ENCODE measurements around the gene FSTL4. TPM values are rescaled to one million over a fixed set of nuclear protein-coding genes. Genes with fewer than 3 reads are reported as not detected.

The FSTL4 gene
- total RNA-seq, 4 donors from 2014 or later: 0.27 to 1.6 (median 0.35) TPM; not detected in 1

GRCh38 chr5:133226186-133226585, 386.2 kb downstream of the FSTL4 start:
- Histone ChIP-seq H3K27ac (peak overlapping the region in 1 of 4 donors; percentile 22), H3K4me1 (peaks cover 0 to 16% (median 0%) of the 10 kb centered on the region in 4 donors), H3K36me3 (no peaks in the 10 kb centered on the region), H3K27me3 (no peaks in the 10 kb centered on the region), H3K9me3 (no peaks in the 10 kb centered on the region), H3K4me3 (no peak overlapping the region)
- no peak for DNase-seq
- no peak for TF ChIP-seq CTCF (IDR thresholded peaks at IDR 0.05)
- TF ChIP-seq POLR2A (IDR thresholded peaks at IDR 0.05): no peak

GRCh38 chr5:133225671-133226152, 386.6 kb downstream of the FSTL4 start:
- Histone ChIP-seq H3K4me3 (no peak overlapping the region), H3K4me1 (peaks cover 0 to 16% (median 0%) of the 10 kb centered on the region in 4 donors), H3K9me3 (no peaks in the 10 kb centered on the region), H3K27me3 (no peaks in the 10 kb centered on the region), H3K27ac (peak overlapping the region in 1 of 4 donors; percentile 22), H3K36me3 (no peaks in the 10 kb centered on the region)
- peak in 1 of 3 donors; percentile 69 for DNase-seq
- TF ChIP-seq POLR2A (IDR thresholded peaks at IDR 0.05) (no peak), CTCF (IDR thresholded peaks at IDR 0.05) (no peak)

DNA sequence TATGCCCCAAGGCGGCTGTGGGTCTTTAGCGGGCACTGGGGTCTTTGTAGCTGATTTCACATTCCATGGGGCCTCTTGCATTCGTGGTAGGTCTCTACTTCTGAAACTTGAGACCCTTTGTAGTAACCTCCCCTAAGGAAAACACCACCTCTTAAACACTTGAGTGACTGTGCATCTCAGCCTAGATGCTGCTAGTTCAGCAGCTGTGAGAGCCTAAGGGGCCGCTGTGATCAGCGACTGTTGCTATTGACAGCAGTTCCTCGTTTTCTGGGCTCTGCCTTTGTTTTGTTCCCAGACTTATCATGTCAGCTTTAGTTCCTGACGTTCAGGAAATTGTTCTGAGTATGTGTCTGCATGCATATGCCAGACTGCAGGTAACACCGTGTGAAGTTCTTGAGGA, 389.4 kb downstream of the FSTL4 start:
- no peaks in the 10 kb centered on the region for H3K9me3 ChIP-seq
- no peak for DNase-seq
- no peak overlapping the region for H3K27ac ChIP-seq
- no peak overlapping the region for H3K4me3 ChIP-seq
- no peak for TF ChIP-seq CTCF (IDR thresholded peaks at IDR 0.05)
- no peak for TF ChIP-seq POLR2A (IDR thresholded peaks at IDR 0.05)
- peaks cover 0 to 16% (median 0%) of the 10 kb centered on the region in 4 donors for H3K4me1 ChIP-seq
- H3K36me3 ChIP-seq: no peaks in the 10 kb centered on the region
- H3K27me3 ChIP-seq: no peaks in the 10 kb centered on the region

GRCh38 chr5:133222521-133222920, 389.8 kb downstream of the FSTL4 start:
- H3K36me3 ChIP-seq: no peaks in the 10 kb centered on the region
- TF ChIP-seq CTCF (IDR thresholded peaks at IDR 0.05) (no peak), POLR2A (IDR thresholded peaks at IDR 0.05) (no peak)
- no peaks in the 10 kb centered on the region for H3K9me3 ChIP-seq
- peaks cover 0 to 16% (median 0%) of the 10 kb centered on the region in 4 donors for H3K4me1 ChIP-seq
- no peak for DNase-seq
- no peak overlapping the region for H3K27ac ChIP-seq
- no peak overlapping the region for H3K4me3 ChIP-seq
- H3K27me3 ChIP-seq: no peaks in the 10 kb centered on the region

- Histone ChIP-seq H3K9me3 (no peaks in the 10 kb centered on the region), H3K4me3 (no peak overlapping the region), H3K4me1 (peaks cover 0 to 16% (median 0%) of the 10 kb centered on the region in 4 donors), H3K27me3 (no peaks in the 10 kb centered on the region), H3K36me3 (no peaks in the 10 kb centered on the region), H3K27ac (no peak overlapping the region)
- DNase-seq: no peak
- no peak for TF ChIP-seq CTCF (IDR thresholded peaks at IDR 0.05)
- no peak for TF ChIP-seq POLR2A (IDR thresholded peaks at IDR 0.05)
Observed at GRCh38 chr5:133222040-133222439, 390.3 kb downstream of the FSTL4 start.

All from Peyer's patch (tissue), 4 donors.